GM23338 (cell line): Measurements from ENCODE around the gene CCDC175. TPM values are rescaled to one million over a fixed set of nuclear protein-coding genes. Genes with fewer than 3 reads are reported as not detected.

Source experiments
- ATAC-seq: fragments of 200-7000 bp; cut with Tn5 transposase; 3 replicates; pipeline ENCODE4 v1.9.1; 2020
- DNase-seq: peaks from one replicate; pipeline ENCODE4 v3.0.0-alpha.2; 2015; ENCODE audit warnings: low spot score
- H2AFZ ChIP-seq: fragments of 200-600 bp; sonication (generic); 2 replicates; pipeline ENCODE4 v1.8.0; 2016; ENCODE audit warnings: antibody characterized with exemption, mild to moderate bottlenecking, moderate library complexity
- H3F3A ChIP-seq: fragments of 200-600 bp; sonication (generic); replicated peaks from 2 replicates; pipeline ENCODE4 v1.8.0; 2017; ENCODE audit warnings: antibody characterized with exemption, mixed run types, low read depth
- H3K27ac ChIP-seq: fragments of 200-600 bp; sonication (generic); 2 replicates; pipeline ENCODE4 v1.6.1; 2016; ENCODE audit warnings: low read depth
- H3K27me3 ChIP-seq: fragments of 200-600 bp; sonication (generic); 2 replicates; pipeline ENCODE4 v1.8.0; 2016; ENCODE audit warnings: mild to moderate bottlenecking, mixed run types, moderate library complexity; ENCODE audit not compliant: insufficient read depth
- H3K36me3 ChIP-seq: fragments of 200-600 bp; sonication (generic); 2 replicates; pipeline ENCODE4 v1.8.0; 2016; ENCODE audit warnings: mild to moderate bottlenecking; ENCODE audit not compliant: insufficient read depth
- H3K4me1 ChIP-seq: fragments of 200-600 bp; sonication (generic); 2 replicates; pipeline ENCODE4 v1.8.0; 2016; ENCODE audit warnings: mild to moderate bottlenecking, moderate library complexity; ENCODE audit not compliant: insufficient read depth
- H3K4me2 ChIP-seq: fragments of 200-600 bp; sonication (generic); 2 replicates; pipeline ENCODE4 v1.7.1; 2017; ENCODE audit warnings: mixed run types
- H3K4me3 ChIP-seq: fragments of 200-600 bp; sonication (generic); 2 replicates; pipeline ENCODE4 v1.6.1; 2016; ENCODE audit warnings: mixed run types
- H3K79me2 ChIP-seq: fragments of 200-600 bp; sonication (generic); replicated peaks from 2 replicates; pipeline ENCODE4 v1.8.0; 2017; ENCODE audit warnings: mild to moderate bottlenecking; ENCODE audit not compliant: insufficient read depth
- H3K9me2 ChIP-seq: fragments of 200-600 bp; sonication (generic); 2 replicates; pipeline ENCODE4 v1.8.0; 2017; ENCODE audit not compliant: insufficient read depth
- H4K20me1 ChIP-seq: fragments of 200-600 bp; sonication (generic); replicated peaks from 2 replicates; pipeline ENCODE4 v1.8.0; 2017; ENCODE audit warnings: mild to moderate bottlenecking; ENCODE audit not compliant: insufficient read depth
- H3K27ac Mint-ChIP-seq: 2 replicates; pipeline ENCODE4 v1.8.0; 2020; ENCODE audit warnings: inconsistent platforms, mild to moderate bottlenecking, moderate library complexity, mixed read lengths
- H3K27me3 Mint-ChIP-seq: 3 replicates; pipeline ENCODE4 v1.8.0; 2022; ENCODE audit warnings: low read depth, mild to moderate bottlenecking, moderate library complexity, mixed read lengths, inconsistent platforms; ENCODE audit not compliant: insufficient read depth, poor library complexity
- H3K36me3 Mint-ChIP-seq: 3 replicates; pipeline ENCODE4 v1.8.0; 2021; ENCODE audit warnings: low read depth, mild to moderate bottlenecking, inconsistent platforms, moderate library complexity, mixed read lengths
- H3K4me1 Mint-ChIP-seq: 3 replicates; pipeline ENCODE4 v1.8.0; 2020; ENCODE audit warnings: mild to moderate bottlenecking, inconsistent platforms, mixed read lengths
- H3K4me3 Mint-ChIP-seq: 3 replicates; pipeline ENCODE4 v1.8.0; 2021; ENCODE audit warnings: moderate library complexity, mild to moderate bottlenecking, inconsistent platforms, mixed read lengths
- H3K9me3 Mint-ChIP-seq: 3 replicates; pipeline ENCODE4 v1.8.0; 2020; ENCODE audit warnings: moderate library complexity, mild to moderate bottlenecking, inconsistent platforms, mixed read lengths
- ETS1 ChIP-seq: IDR thresholded peaks from 2 replicates; pipeline ENCODE4 v1.6.1; 2016; ENCODE audit warnings: antibody characterized with exemption
- NANOG ChIP-seq: IDR thresholded peaks from 2 replicates; pipeline ENCODE4 v1.6.1; 2016; ENCODE audit warnings: antibody characterized with exemption, borderline replicate concordance
- REST ChIP-seq: IDR thresholded peaks from one replicate; pipeline ENCODE4 v1.6.1; 2018; ENCODE audit warnings: antibody characterized with exemption; ENCODE audit not compliant: unreplicated experiment
- ZNF462 ChIP-seq: fragments of 250-450 bp; sonication (Bioruptor Pico); IDR thresholded peaks from 2 replicates; pipeline ENCODE4 v1.5.0; 2020; ENCODE audit warnings: mild to moderate bottlenecking, moderate library complexity
- polyA plus RNA-seq: library from polyadenylated mRNA; unstranded; fragments of >200 nt; fragmentation: Nextera tagmentation; extraction: Ambion mirVana; gene quantifications from 2 replicates; pipeline ENCODE4 v1.2.1, GENCODE V29; 2016
- total RNA-seq: library from RNA; depleted of rRNA; stranded (reverse); fragments of >200 nt; shearing (Covaris generic); gene quantifications from 2 replicates; pipeline ENCODE4 v1.2.3, GENCODE V29; 2014
- TF ChIP-seq, protein P1 (sequence below), 2 experiments: fragments of 200-600 bp in 1 of 2; sonication (generic) in 1 of 2; conservative IDR thresholded peaks; 2 replicates each; pipeline versions ENCODE4 v1.5.1 to v1.6.1; 2016 to 2017; ENCODE audit warnings: antibody characterized with exemption in 2 of 2, low read depth in 2 of 2, mild to moderate bottlenecking in 2 of 2, moderate library complexity in 1 of 2

Gene CCDC175
- total and polyA plus RNA-seq, 2 experiments from 2014 or later = 0.50 TPM; not detected in 1

DNA sequence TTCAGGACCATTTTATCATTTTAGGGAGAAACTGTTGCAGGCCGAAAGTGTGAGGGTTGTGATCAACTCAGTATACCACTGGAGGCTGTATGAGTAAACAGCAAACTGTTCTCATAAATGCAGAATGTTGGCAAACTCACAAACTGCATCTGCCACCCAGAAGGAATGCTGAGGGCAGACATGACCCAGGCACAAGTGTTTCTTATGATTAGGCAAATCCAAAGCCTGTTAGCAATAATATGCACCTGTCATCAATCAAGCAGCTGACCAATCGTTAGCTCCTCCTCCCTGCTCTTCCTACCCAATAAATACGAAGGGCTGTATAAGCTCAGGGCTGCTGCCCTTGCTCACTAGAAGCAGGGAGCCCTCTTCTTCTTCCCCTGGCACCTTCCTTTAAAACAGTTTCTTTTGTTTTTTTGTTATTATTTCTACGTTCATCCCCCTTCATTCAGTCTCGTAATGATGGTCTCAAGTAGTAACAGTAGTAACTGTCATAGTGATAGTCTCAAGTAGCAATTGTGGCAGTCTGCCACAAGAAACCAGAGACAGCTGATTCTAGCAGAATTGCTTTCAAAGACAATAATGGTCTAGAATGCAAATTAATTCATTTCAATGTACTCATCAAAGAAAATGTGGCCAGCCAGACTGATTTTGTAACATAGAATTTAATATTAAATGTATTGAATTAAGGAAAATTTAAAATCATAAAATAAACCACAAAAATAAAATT lies 15.2 kb upstream of the CCDC175 start:
- no peak overlapping the region for H3K4me2 ChIP-seq
- no peaks in the 10 kb centered on the region for H3K4me1 Mint-ChIP-seq

More for the DNA sequence above, 15.2 kb upstream of the CCDC175 start:
- no peak overlapping the region for H3K27ac ChIP-seq
- H3K36me3 Mint-ChIP-seq = no peaks in the 10 kb centered on the region
- no peak overlapping the region for H3K27ac Mint-ChIP-seq
- H3K36me3 ChIP-seq = no peaks in the 10 kb centered on the region
- DNase-seq (no peak), ATAC-seq (no peak)
- no peaks in the 10 kb centered on the region for H3K9me2 ChIP-seq
- H3K79me2 ChIP-seq = no peaks in the 10 kb centered on the region
- no peak overlapping the region for H2AFZ ChIP-seq
- peaks cover 2% of the 10 kb centered on the region for H3K27me3 Mint-ChIP-seq
- H3K4me1 ChIP-seq = no peaks in the 10 kb centered on the region
- no peak overlapping the region for H3K4me3 ChIP-seq
- no peaks in the 10 kb centered on the region for H4K20me1 ChIP-seq
- no peaks in the 10 kb centered on the region for H3K9me3 Mint-ChIP-seq
- no peak overlapping the region for H3K4me3 Mint-ChIP-seq
- H3K27me3 ChIP-seq = no peaks in the 10 kb centered on the region
- TF ChIP-seq ETS1 = no peak
- TF ChIP-seq REST = no peak
- TF ChIP-seq, protein P1, sequence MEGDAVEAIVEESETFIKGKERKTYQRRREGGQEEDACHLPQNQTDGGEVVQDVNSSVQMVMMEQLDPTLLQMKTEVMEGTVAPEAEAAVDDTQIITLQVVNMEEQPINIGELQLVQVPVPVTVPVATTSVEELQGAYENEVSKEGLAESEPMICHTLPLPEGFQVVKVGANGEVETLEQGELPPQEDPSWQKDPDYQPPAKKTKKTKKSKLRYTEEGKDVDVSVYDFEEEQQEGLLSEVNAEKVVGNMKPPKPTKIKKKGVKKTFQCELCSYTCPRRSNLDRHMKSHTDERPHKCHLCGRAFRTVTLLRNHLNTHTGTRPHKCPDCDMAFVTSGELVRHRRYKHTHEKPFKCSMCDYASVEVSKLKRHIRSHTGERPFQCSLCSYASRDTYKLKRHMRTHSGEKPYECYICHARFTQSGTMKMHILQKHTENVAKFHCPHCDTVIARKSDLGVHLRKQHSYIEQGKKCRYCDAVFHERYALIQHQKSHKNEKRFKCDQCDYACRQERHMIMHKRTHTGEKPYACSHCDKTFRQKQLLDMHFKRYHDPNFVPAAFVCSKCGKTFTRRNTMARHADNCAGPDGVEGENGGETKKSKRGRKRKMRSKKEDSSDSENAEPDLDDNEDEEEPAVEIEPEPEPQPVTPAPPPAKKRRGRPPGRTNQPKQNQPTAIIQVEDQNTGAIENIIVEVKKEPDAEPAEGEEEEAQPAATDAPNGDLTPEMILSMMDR (conservative IDR thresholded peaks at IDR 0.05; ENCODE audit: low read depth in 2 of 2) = no peak
- TF ChIP-seq NANOG = no peak
- no peak for TF ChIP-seq ZNF462 (CRISPR knock-in tag)
- no peaks in the 10 kb centered on the region for H3F3A ChIP-seq
